ENCODE measurements around the gene SNX9.
"Not testable (repeated sequence)": the region's sequence is repeated elsewhere in the genome, so short reads cannot be mapped to it uniquely, and the experiment has no call there.

SNX9 gene

GRCh38 chr6:157858664-157859063 lies 35.6 kb downstream of the SNX9 start:
- not testable (repeated sequence) for DNase-seq

GRCh38 chr6:157859775-157860504 lies 36.9 kb downstream of the SNX9 start:
- DNase-seq: no peak

- DNase-seq: no peak
These were observed 37.5 kb downstream of the SNX9 start for GRCh38 chr6:157860505-157860991.

GRCh38 chr6:157861184-157861583 lies 38.1 kb downstream of the SNX9 start:
- DNase-seq: no peak

GRCh38 chr6:157861814-157862213 lies 38.8 kb downstream of the SNX9 start:
- DNase-seq: no peak

GRCh38 chr6:157862706-157863105 lies 39.7 kb downstream of the SNX9 start:
- no peak for DNase-seq

- no peak for DNase-seq
These were observed 41.2 kb downstream of the SNX9 start for GRCh38 chr6:157864185-157864761.

GRCh38 chr6:157865249-157865648 lies 42.2 kb downstream of the SNX9 start:
- DNase-seq: no peak

- DNase-seq: no peak
These were observed 44.1 kb downstream of the SNX9 start for GRCh38 chr6:157867155-157867559.

GRCh38 chr6:157867981-157868380 lies 44.9 kb downstream of the SNX9 start:
- no peak for DNase-seq

- no peak for DNase-seq
These were observed 45.8 kb downstream of the SNX9 start for GRCh38 chr6:157868835-157869234.

GRCh38 chr6:157869673-157870302 lies 46.7 kb downstream of the SNX9 start:
- no peak for DNase-seq

- DNase-seq: no peak
These were observed 50.8 kb downstream of the SNX9 start for GRCh38 chr6:157873735-157874344.

- no peak for DNase-seq
These were observed 54.1 kb downstream of the SNX9 start for GRCh38 chr6:157877149-157877548.

- no peak for DNase-seq
These were observed 54.8 kb downstream of the SNX9 start for GRCh38 chr6:157877573-157878438.

- DNase-seq: no peak
These were observed 56.2 kb downstream of the SNX9 start for GRCh38 chr6:157879034-157879872.

- DNase-seq: no peak
These were observed 56.8 kb downstream of the SNX9 start for GRCh38 chr6:157879873-157880254.

GRCh38 chr6:157880534-157880933 lies 57.5 kb downstream of the SNX9 start:
- no peak for DNase-seq

GRCh38 chr6:157881342-157881741 lies 58.3 kb downstream of the SNX9 start:
- no peak for DNase-seq

- no peak for DNase-seq
These were observed 61.7 kb downstream of the SNX9 start for GRCh38 chr6:157884756-157885155.

GRCh38 chr6:157885211-157885788 lies 62.3 kb downstream of the SNX9 start:
- DNase-seq: no peak
